HepG2 (cell line): ENCODE measurements around the gene ARHGEF12. TPM values are rescaled to one million over a fixed set of nuclear protein-coding genes. Genes with fewer than 3 reads are reported as not detected.

ENCODE experiments used
- FOXC1 ChIP-seq: sonication (generic); formaldehyde crosslinking; IDR thresholded peaks from 2 replicates; pipeline ENCODE4 v1.8.0; 2022; ENCODE audit warnings: mild to moderate bottlenecking, missing genetic modification reagents, borderline replicate concordance
- HNRNPL ChIP-seq: fragments of 200-400 bp; formaldehyde crosslinking; IDR thresholded peaks from 2 replicates; pipeline ENCODE4 v1.6.1; 2017; ENCODE audit warnings: mild to moderate bottlenecking, low read depth, low read length
- HOXA5 ChIP-seq: sonication (generic); formaldehyde crosslinking; IDR thresholded peaks from 2 replicates; pipeline ENCODE4 v1.4.0; 2020; ENCODE audit warnings: missing genetic modification reagents
- IRF2 ChIP-seq: IDR thresholded peaks from 2 replicates; pipeline ENCODE4 v1.6.1; 2018; ENCODE audit warnings: missing genetic modification reagents, missing compliant biosample characterization
- ISL2 ChIP-seq: sonication (generic); formaldehyde crosslinking; IDR thresholded peaks from 2 replicates; pipeline ENCODE4 v1.5.0; 2020; ENCODE audit warnings: missing genetic modification reagents
- JUNB ChIP-seq: sonication (generic); formaldehyde crosslinking; IDR thresholded peaks from 2 replicates; pipeline ENCODE4 v1.8.0; 2022; ENCODE audit warnings: missing genetic modification reagents, mild to moderate bottlenecking, borderline replicate concordance
- KAT7 ChIP-seq: IDR thresholded peaks from 2 replicates; pipeline ENCODE4 v1.6.1; 2018; ENCODE audit warnings: borderline replicate concordance, missing compliant biosample characterization
- KLF12 ChIP-seq: sonication (generic); formaldehyde crosslinking; IDR thresholded peaks from 2 replicates; pipeline ENCODE4 v1.4.0; 2020; ENCODE audit warnings: missing genetic modification reagents, borderline replicate concordance
- MAX ChIP-seq: IDR thresholded peaks from 2 replicates; pipeline ENCODE4 v1.6.1; 2012; ENCODE audit warnings: inconsistent platforms
- NFATC3 ChIP-seq: sonication (generic); formaldehyde crosslinking; IDR thresholded peaks from 2 replicates; pipeline ENCODE4 v1.5.1; 2020; ENCODE audit warnings: mild to moderate bottlenecking, missing genetic modification reagents
- REXO4 ChIP-seq: sonication (generic); formaldehyde crosslinking; IDR thresholded peaks from 2 replicates; pipeline ENCODE4 v1.8.0; 2022; ENCODE audit warnings: missing genetic modification reagents, mild to moderate bottlenecking, borderline replicate concordance
- SOX13 ChIP-seq, 3 experiments: fragments of 450-650 bp in 1 of 3; sonication (generic) in 1 of 3; formaldehyde crosslinking in 1 of 3; IDR thresholded peaks in 2 of 3; conservative IDR thresholded peaks in 1 of 3; 2 replicates each; pipeline versions ENCODE4 v1.5.0 to v1.6.1; 2016 to 2020; ENCODE audit warnings: antibody characterized with exemption in 1 of 3, mild to moderate bottlenecking in 1 of 3, missing compliant biosample characterization in 1 of 3, missing genetic modification reagents in 1 of 3, moderate library complexity in 1 of 3
- TCF7 ChIP-seq: sonication (generic); IDR thresholded peaks from 2 replicates; pipeline ENCODE4 v1.6.1; 2016; ENCODE audit warnings: antibody characterized with exemption, low read depth
- USF2 ChIP-seq, 2 experiments: sonication (generic) in 1 of 2; formaldehyde crosslinking in 1 of 2; IDR thresholded peaks; 2 replicates each; pipeline versions ENCODE4 v1.5.1 to v1.6.1; 2011 to 2020; ENCODE audit warnings: borderline replicate concordance in 1 of 2, low read depth in 1 of 2, low read length in 1 of 2, mild to moderate bottlenecking in 1 of 2, missing genetic modification reagents in 1 of 2, moderate library complexity in 1 of 2
- ZBTB20 ChIP-seq: sonication (generic); formaldehyde crosslinking; IDR thresholded peaks from 2 replicates; pipeline ENCODE4 v1.8.1; 2023; ENCODE audit warnings: missing genetic modification reagents, low read depth, mild to moderate bottlenecking, borderline replicate concordance
- ZNF234 ChIP-seq: sonication (generic); formaldehyde crosslinking; conservative IDR thresholded peaks from 2 replicates; pipeline ENCODE4 v1.5.1; 2020; ENCODE audit warnings: mild to moderate bottlenecking, missing genetic modification reagents
- ZNF569 ChIP-seq: sonication (generic); formaldehyde crosslinking; IDR thresholded peaks from 2 replicates; pipeline ENCODE4 v1.5.0; 2020; ENCODE audit warnings: mild to moderate bottlenecking, missing genetic modification reagents, moderate library complexity, borderline replicate concordance
- ZNF644 ChIP-seq: IDR thresholded peaks from 2 replicates; pipeline ENCODE4 v1.6.1; 2016; ENCODE audit warnings: low read depth
- ZNF703 ChIP-seq: sonication (generic); formaldehyde crosslinking; IDR thresholded peaks from 2 replicates; pipeline ENCODE4 v1.5.1; 2020; ENCODE audit warnings: missing genetic modification reagents, mild to moderate bottlenecking, moderate library complexity, borderline replicate concordance
- ZNF770 ChIP-seq: sonication (generic); formaldehyde crosslinking; IDR thresholded peaks from 2 replicates; pipeline ENCODE4 v1.5.0; 2020; ENCODE audit warnings: mild to moderate bottlenecking, missing genetic modification reagents
- ZNF781 ChIP-seq: sonication (generic); formaldehyde crosslinking; IDR thresholded peaks from 2 replicates; pipeline ENCODE4 v1.5.1; 2020; ENCODE audit warnings: borderline replicate concordance, mild to moderate bottlenecking, missing genetic modification reagents; ENCODE audit errors: not compliant biosample characterization
- ZNF792 ChIP-seq: IDR thresholded peaks from 2 replicates; pipeline ENCODE4 v1.6.1; 2016
- polyA plus RNA-seq, 8 experiments: library from polyadenylated mRNA; depleted of rRNA in 3 of 8; stranded (reverse) in 7 of 8; unstranded in 1 of 8; fragments of >200 nt; fragmentation: Illumina TruSeq in 4 of 8; extraction: Trizol in 4 of 8; gene quantifications; 2 replicates each; pipeline versions ENCODE4 v1.2.1 to v1.2.3, GENCODE V29; 2011 to 2016; ENCODE audit warnings: low read depth in 4 of 8, missing spikeins in 1 of 8, mixed read lengths in 1 of 8; ENCODE audit not compliant: insufficient read depth in 1 of 8
- total RNA-seq, 5 experiments: library from RNA; depleted of rRNA; stranded (reverse); fragments of >200 nt; fragmentation: Illumina TruSeq; extraction: Trizol; gene quantifications; 2 replicates each; pipeline ENCODE4 v1.2.3, GENCODE V29; 2016; ENCODE audit warnings: low read depth in 1 of 5
- TF ChIP-seq, protein P1 (sequence below): sonication (generic); formaldehyde crosslinking; IDR thresholded peaks from 2 replicates; pipeline ENCODE4 v1.8.0; 2022; ENCODE audit warnings: missing genetic modification reagents, mild to moderate bottlenecking, inconsistent platforms, borderline replicate concordance

Gene ARHGEF12
- total and polyA plus RNA-seq, 2 of the 13 experiments (the other 11 are each of a cell fraction or from before 2014, with no cell fraction given) = 17.9 to 54.4 TPM

DNA sequence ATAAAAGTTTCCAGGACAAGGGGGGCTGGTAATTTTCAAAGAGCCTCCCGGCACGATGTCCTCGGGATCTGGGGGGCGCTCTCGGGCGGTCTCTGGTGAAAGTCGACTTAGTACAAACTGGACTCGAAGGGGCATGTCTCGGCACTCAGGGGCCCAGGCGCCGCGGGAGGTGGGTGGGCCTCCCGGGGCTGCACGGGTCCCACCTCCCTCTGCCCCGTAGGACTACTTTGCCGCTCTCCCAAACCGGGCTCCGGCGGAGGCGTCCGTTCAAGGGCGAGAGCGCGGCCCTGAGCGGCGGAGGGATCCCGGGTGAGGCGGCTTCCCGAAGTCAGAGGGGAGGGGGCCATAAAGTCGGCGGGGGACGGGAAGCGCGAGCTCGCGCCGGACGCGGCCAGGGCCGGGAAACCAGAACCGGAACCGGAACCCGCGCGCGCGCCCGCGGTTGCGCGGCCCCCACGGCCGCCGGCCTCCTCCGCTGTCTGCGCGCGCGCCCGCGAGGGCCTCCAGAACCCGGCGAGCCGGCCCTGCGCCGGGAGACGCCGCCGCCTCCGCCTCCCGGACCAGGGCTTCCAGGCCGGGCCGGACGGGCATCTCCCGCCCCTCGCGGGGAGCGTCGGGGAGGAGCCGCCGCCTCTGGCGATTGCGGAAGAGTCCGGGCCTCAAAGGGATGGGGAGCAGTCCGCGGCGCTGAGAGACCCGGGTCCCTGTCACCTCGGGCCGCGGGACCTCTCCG lies at the start of gene ARHGEF12 (continued):
- TF ChIP-seq TCF7 (no peak; the same call in 1 of the 2 replicates), ZNF234 (no peak), USF2 (IDR thresholded peaks at IDR 0.05; ENCODE audit: low read depth, low read length) (no peak), USF2 (CRISPR knock-in tag; IDR thresholded peaks at IDR 0.05; ENCODE audit: borderline replicate concordance) (peak; percentile 32; the same call in 1 of the 2 replicates), KAT7 (CRISPR knock-in tag) (peak; percentile 47; the same call in 1 of the 2 replicates), ZNF770 (CRISPR knock-in tag) (peak; percentile 72), REXO4 (CRISPR knock-in tag) (no peak), ZNF792 (CRISPR knock-in tag) (peak; percentile 73; the same call in 1 of the 2 replicates), MAX (peak; percentile 78), KLF12 (CRISPR knock-in tag) (no peak), FOXC1 (CRISPR knock-in tag) (peak; percentile 61; the same call in 1 of the 2 replicates), ZNF644 (CRISPR knock-in tag) (peak; percentile 53; the same call in 1 of the 2 replicates), ZBTB20 (peak; percentile 74; the same call in 1 of the 2 replicates), HOXA5 (CRISPR knock-in tag) (no peak), NFATC3 (CRISPR knock-in tag) (no peak), HNRNPL (peak; percentile 65), SOX13 (IDR thresholded peaks at IDR 0.05) (no peak), SOX13 (CRISPR knock-in tag; conservative IDR thresholded peaks at IDR 0.05 in 1 of 2, IDR thresholded peaks at IDR 0.05 in 1 of 2) (peak in 1 of 2 experiments; percentile 65; a peak in 2 of 4 replicates), JUNB (CRISPR knock-in tag) (no peak), IRF2 (peak; percentile 81; the same call in 1 of the 2 replicates), ISL2 (CRISPR knock-in tag) (peak; percentile 64), ZNF569 (CRISPR knock-in tag) (no peak), ZNF703 (CRISPR knock-in tag) (no peak), ZNF781 (CRISPR knock-in tag) (peak; percentile 34)
- TF ChIP-seq, protein P1, sequence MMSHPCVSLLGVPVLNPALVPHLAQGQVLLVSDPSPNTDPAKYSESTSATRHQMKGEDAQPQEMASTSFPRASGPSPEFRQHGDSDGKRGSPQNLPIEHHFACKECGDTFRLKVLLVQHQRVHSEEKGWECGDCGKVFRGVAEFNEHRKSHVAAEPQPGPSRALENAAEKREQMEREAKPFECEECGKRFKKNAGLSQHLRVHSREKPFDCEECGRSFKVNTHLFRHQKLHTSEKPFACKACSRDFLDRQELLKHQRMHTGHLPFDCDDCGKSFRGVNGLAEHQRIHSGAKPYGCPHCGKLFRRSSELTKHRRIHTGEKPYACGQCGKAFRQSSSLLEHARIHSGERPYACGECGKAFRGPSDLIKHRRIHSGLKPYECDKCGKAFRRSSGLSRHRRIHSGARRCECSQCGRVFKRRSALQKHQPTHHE (CRISPR knock-in tag) = 0 out of 2 replicates have a peak, but pooled peaks have one; percentile 62
